BE2C (cell line): ENCODE data around the gene GCSAM.

Source experiments
- DNase-seq: peaks from one replicate; pipeline ENCODE4 v3.0.0-alpha.2; 2020
- H3K27me3 ChIP-seq: fragments of 250-450 bp; sonication (Bioruptor Pico); 2 replicates; pipeline ENCODE4 v1.5.1; 2020; ENCODE audit warnings: mild to moderate bottlenecking
- H3K36me3 ChIP-seq: fragments of 250-450 bp; sonication (Bioruptor Pico); 2 replicates; pipeline ENCODE4 v1.5.1; 2020; ENCODE audit warnings: mild to moderate bottlenecking
- H3K4me1 ChIP-seq: fragments of 250-450 bp; sonication (Bioruptor Pico); 2 replicates; pipeline ENCODE4 v1.5.1; 2020
- H3K4me3 ChIP-seq: 2 replicates; pipeline ENCODE4 v1.5.1; 2011; ENCODE audit warnings: low read depth, low read length
- H3K9me3 ChIP-seq: fragments of 250-450 bp; sonication (Bioruptor Pico); 2 replicates; pipeline ENCODE4 v1.5.1; 2020
- TF ChIP-seq, protein P1 (sequence below): IDR thresholded peaks from 2 replicates; pipeline ENCODE4 v1.5.1; 2012; ENCODE audit warnings: mild to moderate bottlenecking, low read depth, low read length

Gene GCSAM

DNA sequence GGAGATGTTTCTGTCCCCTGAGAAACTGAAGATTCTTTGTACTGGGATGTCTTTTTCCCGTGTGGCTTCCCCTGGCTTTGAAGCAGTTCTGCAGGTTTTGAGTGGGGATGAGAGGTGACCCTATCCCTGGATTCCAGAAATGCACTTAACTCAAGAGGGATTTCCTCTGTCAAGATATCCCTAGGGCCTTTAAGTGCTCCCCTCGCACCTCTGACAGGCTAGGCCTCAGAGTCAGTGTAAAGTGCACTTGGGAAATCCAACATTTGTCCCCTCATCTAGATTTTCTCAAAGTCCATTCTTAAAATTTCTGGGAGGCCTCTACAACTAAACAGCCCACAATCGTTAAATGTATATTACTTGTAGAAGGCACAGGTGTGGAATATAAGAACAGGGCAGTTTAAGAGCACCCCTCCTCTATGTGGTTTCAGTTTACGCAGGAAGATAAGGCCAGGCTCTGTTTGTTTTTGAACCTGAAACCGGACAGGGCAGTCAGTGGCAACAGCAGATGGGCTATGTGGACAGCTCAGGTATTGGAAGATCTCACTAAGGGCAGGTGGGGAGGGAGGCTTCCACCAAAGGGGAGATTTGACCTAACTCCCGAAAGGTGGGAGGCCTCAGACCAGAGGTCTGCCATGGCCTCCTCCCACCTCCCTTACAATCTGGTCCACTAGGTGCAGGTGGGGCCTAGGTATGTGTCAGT lies 42.0 kb downstream of the GCSAM start:
- no peaks in the 10 kb centered on the region for H3K9me3 ChIP-seq
- H3K4me1 ChIP-seq: no peaks in the 10 kb centered on the region
- no peaks in the 10 kb centered on the region for H3K36me3 ChIP-seq
- no peak for DNase-seq
- TF ChIP-seq, protein P1, sequence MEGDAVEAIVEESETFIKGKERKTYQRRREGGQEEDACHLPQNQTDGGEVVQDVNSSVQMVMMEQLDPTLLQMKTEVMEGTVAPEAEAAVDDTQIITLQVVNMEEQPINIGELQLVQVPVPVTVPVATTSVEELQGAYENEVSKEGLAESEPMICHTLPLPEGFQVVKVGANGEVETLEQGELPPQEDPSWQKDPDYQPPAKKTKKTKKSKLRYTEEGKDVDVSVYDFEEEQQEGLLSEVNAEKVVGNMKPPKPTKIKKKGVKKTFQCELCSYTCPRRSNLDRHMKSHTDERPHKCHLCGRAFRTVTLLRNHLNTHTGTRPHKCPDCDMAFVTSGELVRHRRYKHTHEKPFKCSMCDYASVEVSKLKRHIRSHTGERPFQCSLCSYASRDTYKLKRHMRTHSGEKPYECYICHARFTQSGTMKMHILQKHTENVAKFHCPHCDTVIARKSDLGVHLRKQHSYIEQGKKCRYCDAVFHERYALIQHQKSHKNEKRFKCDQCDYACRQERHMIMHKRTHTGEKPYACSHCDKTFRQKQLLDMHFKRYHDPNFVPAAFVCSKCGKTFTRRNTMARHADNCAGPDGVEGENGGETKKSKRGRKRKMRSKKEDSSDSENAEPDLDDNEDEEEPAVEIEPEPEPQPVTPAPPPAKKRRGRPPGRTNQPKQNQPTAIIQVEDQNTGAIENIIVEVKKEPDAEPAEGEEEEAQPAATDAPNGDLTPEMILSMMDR: no peak
- H3K4me3 ChIP-seq: no peak overlapping the region
- H3K27me3 ChIP-seq: no peaks in the 10 kb centered on the region

DNA sequence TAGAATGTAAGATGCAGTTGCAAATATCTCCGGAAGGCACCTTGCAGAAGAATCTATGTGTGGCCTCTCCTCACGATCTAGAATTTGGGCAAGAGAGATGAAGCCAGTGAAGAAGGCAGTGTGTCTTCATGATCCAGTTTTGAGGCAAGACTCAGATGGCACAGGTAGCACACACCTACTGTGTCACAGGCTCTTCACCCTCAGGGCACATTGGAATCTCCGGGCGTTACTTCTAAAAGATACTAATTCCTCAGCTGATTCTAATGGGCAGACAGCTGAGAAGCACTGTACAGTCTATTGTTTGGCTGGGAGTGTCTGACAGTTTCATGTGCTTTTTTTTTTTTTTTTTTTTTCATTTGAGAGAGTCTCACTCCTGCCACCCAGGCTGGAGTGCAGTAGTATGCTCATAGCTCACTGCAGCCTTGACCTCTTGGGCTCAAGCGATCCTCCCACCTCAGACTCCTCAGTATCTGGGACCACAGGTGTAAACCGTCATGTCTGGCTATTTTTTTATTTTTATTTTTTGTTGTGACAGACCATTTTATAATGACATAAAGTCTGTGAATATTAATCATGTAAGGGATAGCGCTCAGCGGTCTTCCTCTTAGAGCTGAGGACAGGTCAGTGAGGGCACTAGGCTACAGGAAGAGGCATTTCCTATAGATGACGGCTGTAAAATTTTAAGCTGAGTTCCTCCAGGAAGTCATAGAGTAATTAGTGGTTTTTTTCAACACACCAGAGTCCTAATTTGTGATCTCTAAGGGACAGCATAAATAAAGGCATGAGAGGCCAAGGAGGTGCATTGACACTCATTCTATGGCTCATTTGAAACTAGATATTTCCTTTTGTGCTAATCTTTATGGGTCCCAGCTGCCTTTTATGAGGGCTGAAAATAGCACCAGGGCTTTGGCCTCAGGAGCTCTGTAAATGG lies 42.8 kb downstream of the GCSAM start:
- Histone ChIP-seq H3K36me3 (no peaks in the 10 kb centered on the region), H3K27me3 (no peaks in the 10 kb centered on the region), H3K4me1 (no peaks in the 10 kb centered on the region), H3K9me3 (no peaks in the 10 kb centered on the region), H3K4me3 (no peak overlapping the region)
- no peak for DNase-seq
- TF ChIP-seq, protein P1: no peak

DNA sequence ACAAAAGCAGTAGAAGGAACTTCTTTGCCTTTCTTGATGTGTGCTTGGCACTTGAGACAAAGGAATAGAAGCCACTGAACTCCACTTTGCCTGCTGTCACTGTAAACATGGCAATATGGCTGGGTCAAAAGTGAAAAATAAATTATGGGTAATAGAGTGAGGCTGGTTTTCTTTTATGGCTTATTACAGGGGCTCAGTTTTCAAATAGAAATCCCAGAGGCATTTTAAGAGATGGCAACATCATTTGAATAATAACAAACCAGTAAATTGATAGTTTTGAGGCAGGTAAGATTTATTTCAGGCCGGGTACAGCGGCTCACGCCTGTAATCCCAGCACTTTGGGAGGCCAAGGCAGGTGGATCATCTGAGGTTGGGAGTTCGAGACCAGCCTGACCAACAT lies 44.1 kb downstream of the GCSAM start:
- no peaks in the 10 kb centered on the region for H3K4me1 ChIP-seq
- no peak for DNase-seq

DNA sequence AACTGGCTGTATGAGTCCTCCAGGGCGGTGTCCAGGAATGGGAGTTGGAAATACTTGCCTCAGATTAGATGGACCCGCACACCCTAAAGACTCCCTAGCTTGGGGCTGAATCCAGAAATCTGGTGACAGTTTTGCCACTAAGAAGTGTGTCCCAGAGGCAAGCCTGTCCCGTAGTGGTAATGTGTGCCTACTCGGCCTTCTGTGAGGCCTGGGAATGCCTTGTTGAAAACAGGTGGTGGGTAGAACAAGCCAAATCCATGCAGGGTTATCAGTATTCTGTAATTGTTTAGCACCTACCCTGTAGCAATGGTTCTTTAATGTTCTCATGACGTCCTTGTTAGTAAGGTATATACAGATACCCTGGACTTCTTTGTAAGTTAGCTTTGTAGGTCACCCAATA lies 45.3 kb downstream of the GCSAM start:
- no peak overlapping the region for H3K4me3 ChIP-seq
- TF ChIP-seq, protein P1: no peak
- H3K9me3 ChIP-seq: no peaks in the 10 kb centered on the region
- H3K4me1 ChIP-seq: no peaks in the 10 kb centered on the region
- DNase-seq: no peak
- H3K27me3 ChIP-seq: no peaks in the 10 kb centered on the region
- H3K36me3 ChIP-seq: no peaks in the 10 kb centered on the region

More for the DNA sequence above, 44.1 kb downstream of the GCSAM start:
- no peak overlapping the region for H3K4me3 ChIP-seq
- H3K27me3 ChIP-seq: no peaks in the 10 kb centered on the region
- no peaks in the 10 kb centered on the region for H3K9me3 ChIP-seq
- TF ChIP-seq, protein P1: no peak
- H3K36me3 ChIP-seq: no peaks in the 10 kb centered on the region

- no peak overlapping the region; the same call in 1 of the 2 replicates for H3K4me3 ChIP-seq
- no peak for DNase-seq
- no peaks in the 10 kb centered on the region for H3K36me3 ChIP-seq
- H3K4me1 ChIP-seq: no peaks in the 10 kb centered on the region
- no peaks in the 10 kb centered on the region for H3K9me3 ChIP-seq
- H3K27me3 ChIP-seq: no peaks in the 10 kb centered on the region
- TF ChIP-seq, protein P1: no peak
These were observed 46.0 kb downstream of the GCSAM start for GRCh38 chr3:112086875-112087524.
